H1 (cell line): ENCODE data around the gene BUB1B. TPM values are rescaled to one million over a fixed set of nuclear protein-coding genes. Genes with fewer than 3 reads are reported as not detected.

ENCODE experiments used
- CTCF ChIA-PET: fragments of 300-600 bp; sonication (Branson Sonifier 250); formaldehyde crosslinking; loops from one replicate; lab custom pipeline; 2021; ENCODE audit not compliant: partially characterized antibody; lab: Charles Lee
- POLR2A ChIA-PET: fragments of 300-600 bp; sonication (Branson Sonifier 250); formaldehyde crosslinking; loops from one replicate; lab custom pipeline; 2021; ENCODE audit warnings: inconsistent platforms; ENCODE audit not compliant: partially characterized antibody; lab: Charles Lee
- DNase-seq, 2 experiments: peaks; one replicate each; pipeline versions ENCODE4 v3.0.0 to v3.0.0-alpha.2; 2010 to 2022; ENCODE audit warnings: low spot score in 2 of 2, low read depth in 1 of 2, mixed read lengths in 1 of 2
- FAIRE-seq: peaks from 2 replicates; lab custom pipeline; 2011; peaks lifted over from hg19 to GRCh38; lab: Jason Lieb, UNC
- H2AFZ ChIP-seq: 2 replicates; pipeline ENCODE4 v1.8.1; 2012; ENCODE audit warnings: low read length, inconsistent platforms
- H2AK5ac ChIP-seq: 2 replicates; pipeline ENCODE4 v1.6.1; 2013; ENCODE audit warnings: low read depth, low read length
- H2BK120ac ChIP-seq: replicated peaks from 2 replicates; pipeline ENCODE3; 2013; ENCODE audit warnings: low read depth, low read length, inconsistent platforms
- H2BK12ac ChIP-seq: 2 replicates; pipeline ENCODE4 v1.6.1; 2013; ENCODE audit warnings: low read depth, low read length
- H2BK15ac ChIP-seq: 2 replicates; pipeline ENCODE4 v1.6.1; 2013; ENCODE audit warnings: low read length
- H2BK20ac ChIP-seq: 2 replicates; pipeline ENCODE4 v1.6.1; 2013; ENCODE audit warnings: low read length
- H2BK5ac ChIP-seq: 2 replicates; pipeline ENCODE4 v1.6.1; 2013; ENCODE audit warnings: low read depth, low read length
- H3K14ac ChIP-seq: 2 replicates; pipeline ENCODE4 v1.6.1; 2013; ENCODE audit warnings: inconsistent platforms; ENCODE audit not compliant: insufficient read length
- H3K18ac ChIP-seq: 2 replicates; pipeline ENCODE4 v1.6.1; 2013; ENCODE audit warnings: low read length; ENCODE audit errors: extremely low read depth
- H3K23ac ChIP-seq: 2 replicates; pipeline ENCODE4 v1.6.1; 2013; ENCODE audit warnings: inconsistent platforms; ENCODE audit not compliant: insufficient read length
- H3K23me2 ChIP-seq: 2 replicates; pipeline ENCODE4 v1.6.1; 2013; ENCODE audit warnings: low read depth, low read length
- H3K27ac ChIP-seq: 2 replicates; pipeline ENCODE4 v1.6.1; 2011; ENCODE audit warnings: low read depth, low read length, inconsistent platforms
- H3K27me3 ChIP-seq, 4 experiments: replicated peaks in 1 of 4; 1 replicate in 1 of 4; 2 replicates in 3 of 4; pipeline versions ENCODE4 v1.6.1 to v1.8.1; 2011 to 2013; ENCODE audit warnings: low read length in 3 of 4, mild to moderate bottlenecking in 3 of 4, inconsistent platforms in 2 of 4, mixed read lengths in 2 of 4, moderate library complexity in 1 of 4; ENCODE audit not compliant: control insufficient read depth in 3 of 4, insufficient read depth in 3 of 4; ENCODE audit errors: extremely low read depth in 1 of 4
- H3K36me3 ChIP-seq, 4 experiments: 2 replicates each; pipeline versions ENCODE4 v1.6.1 to v1.8.1; 2011 to 2013; ENCODE audit warnings: mild to moderate bottlenecking in 4 of 4, low read length in 3 of 4, moderate library complexity in 2 of 4, control low read depth in 1 of 4, inconsistent platforms in 1 of 4; ENCODE audit not compliant: insufficient read depth in 4 of 4, control insufficient read depth in 2 of 4
- H3K4ac ChIP-seq: replicated peaks from 2 replicates; pipeline ENCODE3; 2013; ENCODE audit warnings: low read length, low read depth, mixed read lengths, inconsistent platforms; ENCODE audit not compliant: insufficient read length
- H3K4me1 ChIP-seq, 4 experiments: replicated peaks in 1 of 4; 1 replicate in 1 of 4; 2 replicates in 3 of 4; pipeline versions ENCODE4 v1.6.1 to v1.8.1; 2011 to 2013; ENCODE audit warnings: low read length in 3 of 4, inconsistent platforms in 2 of 4, mixed read lengths in 1 of 4; ENCODE audit not compliant: insufficient read depth in 4 of 4, control insufficient read depth in 3 of 4
- H3K4me2 ChIP-seq, 2 experiments: 2 replicates each; pipeline versions ENCODE4 v1.6.1 to v1.8.1; 2011 to 2013; ENCODE audit warnings: low read depth in 2 of 2, low read length in 2 of 2, control low read depth in 1 of 2, inconsistent platforms in 1 of 2, mild to moderate bottlenecking in 1 of 2; ENCODE audit not compliant: insufficient read depth in 1 of 2
- H3K4me3 ChIP-seq, 4 experiments: fragments of 200-600, 300-600 bp in 1 of 4; sonication (generic), shearing (Covaris generic), sonication (Bioruptor Twin) in 1 of 4; 2 replicates each; pipeline versions ENCODE4 v1.5.1 to v1.8.1; 2011 to 2016; ENCODE audit warnings: low read length in 4 of 4, low read depth in 3 of 4, control low read depth in 2 of 4, inconsistent platforms in 2 of 4, mild to moderate bottlenecking in 2 of 4, mixed read lengths in 1 of 4, moderate library complexity in 1 of 4; ENCODE audit not compliant: insufficient read depth in 2 of 4; ENCODE audit errors: extremely low read depth in 1 of 4
- H3K56ac ChIP-seq: replicated peaks from 2 replicates; pipeline ENCODE3; 2013; ENCODE audit warnings: low read depth, mild to moderate bottlenecking, mixed read lengths, low read length, inconsistent platforms; ENCODE audit not compliant: insufficient read length
- H3K79me1 ChIP-seq: 2 replicates; pipeline ENCODE4 v1.6.1; 2013; ENCODE audit warnings: low read depth, low read length, control low read depth
- H3K79me2 ChIP-seq, 2 experiments: 2 replicates each; pipeline versions ENCODE4 v1.6.1 to v1.8.1; 2012 to 2013; ENCODE audit warnings: low read length in 2 of 2, mild to moderate bottlenecking in 2 of 2, inconsistent platforms in 1 of 2; ENCODE audit not compliant: insufficient read depth in 2 of 2, control insufficient read depth in 1 of 2
- H3K9ac ChIP-seq, 4 experiments: replicated peaks in 1 of 4; 1 replicate in 1 of 4; 2 replicates in 3 of 4; pipeline versions ENCODE4 v1.6.1 to v1.8.1; 2011 to 2013; ENCODE audit warnings: low read depth in 3 of 4, low read length in 3 of 4, control low read depth in 2 of 4, mild to moderate bottlenecking in 2 of 4, moderate library complexity in 2 of 4, inconsistent platforms in 1 of 4; ENCODE audit errors: extremely low read depth in 1 of 4
- H3K9me3 ChIP-seq, 2 experiments: 2 replicates each; pipeline versions ENCODE4 v1.6.1 to v1.8.1; 2012 to 2013; ENCODE audit warnings: mild to moderate bottlenecking in 2 of 2, moderate library complexity in 2 of 2, control low read depth in 1 of 2, inconsistent platforms in 1 of 2, low read depth in 1 of 2, low read length in 1 of 2, mixed read lengths in 1 of 2; ENCODE audit not compliant: insufficient read depth in 2 of 2
- H4K20me1 ChIP-seq, 2 experiments: replicated peaks in 1 of 2; 2 replicates each; pipeline versions ENCODE3 to v1.8.1; 2011 to 2013; ENCODE audit warnings: inconsistent platforms in 2 of 2, low read length in 2 of 2, mild to moderate bottlenecking in 1 of 2; ENCODE audit not compliant: insufficient read depth in 2 of 2, control insufficient read depth in 1 of 2
- H4K5ac ChIP-seq: 2 replicates; pipeline ENCODE4 v1.6.1; 2013; ENCODE audit warnings: low read length, low read depth, mixed read lengths, inconsistent platforms; ENCODE audit not compliant: insufficient read length
- H4K8ac ChIP-seq: 2 replicates; pipeline ENCODE4 v1.8.0; 2013; ENCODE audit warnings: mild to moderate bottlenecking, moderate library complexity, low read length, inconsistent platforms; ENCODE audit not compliant: insufficient read depth; ENCODE audit errors: extremely low read depth
- H4K91ac ChIP-seq: replicated peaks from 2 replicates; pipeline ENCODE3; 2013; ENCODE audit warnings: low read length, mixed read lengths, inconsistent platforms; ENCODE audit not compliant: insufficient read length
- CBX8 ChIP-seq: fragments of 300-800, 300-1000 bp; sonication (generic); IDR thresholded peaks from 2 replicates; pipeline ENCODE4 v1.7.1; 2016; ENCODE audit warnings: low read depth, low read length, borderline replicate concordance
- KDM5A ChIP-seq: fragments of 200-600 bp; IDR thresholded peaks from 2 replicates; pipeline ENCODE4 v1.7.1; 2012; ENCODE audit warnings: mild to moderate bottlenecking, low read length, inconsistent platforms, mixed read lengths
- TBP ChIP-seq: IDR thresholded peaks from 2 replicates; pipeline ENCODE4 v1.6.1; 2011; ENCODE audit warnings: low read depth, low read length, improper control_type of control experiment
- WGBS, 2 experiments: shearing (Covaris generic) in 1 of 2; methylation state at CpG; one replicate each; pipeline versions ENCODE4 v1.1.6 to v1.1.7; 2013 to 2015; ENCODE audit warnings: low lambda C conversion rate in 2 of 2, mixed read lengths in 2 of 2, inconsistent platforms in 1 of 2, low coverage in 1 of 2, missing lambda C conversion rate in 1 of 2; ENCODE audit not compliant: insufficient replicate concordance in 2 of 2, insufficient coverage in 1 of 2, insufficient read length in 1 of 2; ENCODE audit errors: extremely low coverage in 1 of 2, missing lambda C conversion rate in 1 of 2; 5-methylcytosine and 5-hydroxymethylcytosine counted together
- polyA plus RNA-seq, 7 experiments: library from polyadenylated mRNA; depleted of rRNA in 3 of 7; stranded (reverse) in 5 of 7; unstranded in 2 of 7; fragments of >200 nt in 5 of 7; fragments of 200-250 nt in 2 of 7; gene quantifications; 1 replicate in 5 of 7; 2 replicates in 1 of 7; 4 replicates in 1 of 7; pipeline versions ENCODE4 v1.2.1 to v1.2.3, GENCODE V29; 2011 to 2013; ENCODE audit warnings: missing spikeins in 2 of 7, mixed read lengths in 2 of 7
- total RNA-seq: library from RNA; stranded (reverse); fragmentation: NEBNext Ultra II Directional; extraction: Animal tissue kit (Norgen Biotek cat#: 25700); gene quantifications from 2 replicates; pipeline ENCODE4 v1.2.1, GENCODE V29; 2021

Gene BUB1B
- total and polyA plus RNA-seq, 2 of the 8 experiments (the other 6 are each of a cell fraction or from before 2014, with no cell fraction given) = 48.9 to 144 TPM

GRCh38 chr15:40190591-40190990 is 29.7 kb downstream of the BUB1B start:
- Histone ChIP-seq H2AFZ (no peak overlapping the region), H4K91ac (no peak overlapping the region), H2BK20ac (no peak overlapping the region), H3K18ac (no peak overlapping the region), H4K5ac (no peak overlapping the region), H3K4ac (no peak overlapping the region), H4K8ac (no peak overlapping the region), H3K23ac (no peak overlapping the region), H2BK12ac (no peak overlapping the region), H3K79me1 (no peaks in the 10 kb centered on the region; the same call in none of the 2 replicates), H3K27ac (no peak overlapping the region), H3K56ac (no peak overlapping the region), H4K20me1 (peaks cover 0 to 1% of the 10 kb centered on the region in 2 experiments), H2AK5ac (no peak overlapping the region), H3K79me2 (peaks cover 0 to 34% of the 10 kb centered on the region in 2 experiments; a peak in 2 of 4 replicates), H3K4me1 (no peaks in the 10 kb centered on the region), H3K4me2 (no peak overlapping the region), H2BK120ac (no peak overlapping the region), H2BK15ac (no peak overlapping the region), H3K36me3 (peaks cover 7 to 71% (median 49%) of the 10 kb centered on the region in 4 experiments), H3K14ac (no peak overlapping the region), H2BK5ac (no peak overlapping the region), H3K4me3 (no peak overlapping the region), H3K23me2 (peaks cover 2% of the 10 kb centered on the region; the same call in 1 of the 2 replicates), H3K9ac (no peak overlapping the region), H3K9me3 (no peaks in the 10 kb centered on the region), H3K27me3 (no peaks in the 10 kb centered on the region)
- no peak for FAIRE-seq
- 86% methylated on average over 6 of the region's 6 CpGs; no CpG with 5 or more reads in 1 of the 2 experiments for WGBS, 2 experiments
- DNase-seq = no peak
- CTCF ChIA-PET = interaction anchor here (1.2 to 1.4 kb wide), 2 partner anchors 21 to 89 kb away, joined by 3 to 4 read pairs; no protein-coding TSS in a partner anchor
- POLR2A ChIA-PET = no interaction called here
- TF ChIP-seq TBP = no peak
- no peak for TF ChIP-seq CBX8
- no peak for TF ChIP-seq KDM5A
